Activated naive CD8-positive, alpha-beta T cell (primary cell): Measurements from ENCODE around the gene AIG1.

ENCODE experiments used
- H3K27ac Mint-ChIP-seq: one replicate; pipeline ENCODE4 v1.8.0; 2021; ENCODE audit warnings: mixed read lengths
- H3K27me3 Mint-ChIP-seq: one replicate; pipeline ENCODE4 v1.8.0; 2021; ENCODE audit warnings: mixed read lengths
- H3K36me3 Mint-ChIP-seq: one replicate; pipeline ENCODE4 v1.8.0; 2021; ENCODE audit warnings: mixed read lengths
- H3K4me1 Mint-ChIP-seq: one replicate; pipeline ENCODE4 v1.8.0; 2021; ENCODE audit warnings: low read depth, mixed read lengths
- H3K4me3 Mint-ChIP-seq: one replicate; pipeline ENCODE4 v1.8.0; 2021; ENCODE audit warnings: mild to moderate bottlenecking, mixed read lengths
- H3K9me3 Mint-ChIP-seq: one replicate; pipeline ENCODE4 v1.8.0; 2021; ENCODE audit warnings: low read depth, mixed read lengths

AIG1 gene

DNA sequence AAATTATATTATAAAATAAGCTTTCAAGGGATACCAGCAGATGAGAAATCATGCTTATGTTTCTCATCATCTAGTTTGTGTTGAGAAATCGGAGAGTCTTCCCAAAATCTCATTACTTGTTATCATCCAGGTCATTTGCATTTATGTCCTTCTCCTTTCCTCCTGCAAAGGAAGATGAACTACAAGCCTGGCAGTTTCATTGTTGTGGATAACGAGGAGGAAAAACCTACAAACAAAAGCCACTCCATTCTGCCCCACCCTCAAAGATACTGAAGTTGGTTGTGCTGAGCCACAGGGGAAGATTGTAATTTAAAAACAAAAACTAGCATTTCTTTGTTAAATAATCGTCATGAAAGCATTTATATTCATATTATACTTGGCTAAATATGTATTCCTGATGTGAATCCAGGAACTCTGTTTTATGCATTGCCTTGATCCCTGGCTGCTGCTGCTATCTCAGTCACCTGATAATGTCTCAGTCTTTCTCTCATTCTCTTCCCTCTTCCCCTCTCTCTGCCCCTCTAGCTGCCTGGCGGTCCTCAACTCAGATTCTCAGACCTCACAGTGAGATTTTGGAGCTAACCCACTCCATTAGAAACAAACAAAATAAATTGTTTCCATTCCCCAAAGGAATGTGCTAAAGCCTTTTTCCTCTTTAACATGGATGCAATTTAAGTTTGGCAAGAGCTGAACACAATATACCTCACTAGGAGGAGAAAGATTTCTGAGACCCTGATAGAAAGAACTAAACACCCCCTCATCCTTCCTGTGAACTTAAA, 204.5 kb downstream of the AIG1 start:
- H3K9me3 Mint-ChIP-seq, result no peaks in the 10 kb centered on the region
- no peaks in the 10 kb centered on the region for H3K4me1 Mint-ChIP-seq
- peaks cover 3% of the 10 kb centered on the region for H3K36me3 Mint-ChIP-seq
- H3K27me3 Mint-ChIP-seq, result no peaks in the 10 kb centered on the region
- H3K27ac Mint-ChIP-seq, result no peak overlapping the region
- no peak overlapping the region for H3K4me3 Mint-ChIP-seq

DNA sequence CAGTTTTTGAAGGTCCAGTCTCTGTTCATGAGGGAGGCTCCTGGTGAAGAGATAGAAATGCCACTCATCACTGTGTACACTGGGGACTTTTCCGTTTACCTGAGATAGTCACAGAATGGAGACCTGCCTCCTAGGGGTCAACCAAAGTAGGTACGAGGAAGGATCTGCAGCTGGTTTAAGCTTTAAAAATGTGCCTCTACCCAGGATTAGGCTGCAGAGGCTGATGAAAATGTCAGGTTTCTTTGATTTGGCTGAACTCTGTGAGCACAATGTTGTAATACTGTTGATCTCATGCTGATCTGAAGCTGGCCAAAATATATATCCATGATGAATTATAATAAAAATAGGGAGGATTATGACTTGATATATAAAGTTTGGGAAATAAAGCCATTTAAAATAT, 207.1 kb downstream of the AIG1 start:
- Mint-ChIP-seq H3K4me1 (no peaks in the 10 kb centered on the region), H3K27me3 (no peaks in the 10 kb centered on the region), H3K9me3 (peaks cover 4% of the 10 kb centered on the region), H3K36me3 (peaks cover 6% of the 10 kb centered on the region), H3K27ac (no peak overlapping the region), H3K4me3 (no peak overlapping the region)

DNA sequence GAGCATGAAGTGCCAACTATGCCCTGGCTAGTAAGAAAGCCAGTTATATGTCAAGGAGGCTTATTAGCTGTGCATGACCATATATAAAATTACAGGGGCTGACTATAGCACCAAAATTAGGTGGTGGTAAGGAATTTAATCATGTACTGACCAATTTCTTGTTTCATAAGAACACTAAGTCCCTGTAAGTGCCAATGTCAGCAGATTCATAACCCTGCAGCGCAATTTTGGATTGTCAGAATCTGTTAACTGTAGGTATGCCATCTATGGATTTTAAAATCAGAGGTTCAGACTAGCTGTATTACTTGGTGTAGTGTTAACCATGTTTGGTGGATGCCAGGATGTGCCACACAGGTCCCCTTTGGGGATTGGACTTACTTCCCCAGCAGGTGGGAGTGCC, 207.8 kb downstream of the AIG1 start:
- Mint-ChIP-seq H3K36me3 (peaks cover 6% of the 10 kb centered on the region), H3K27ac (no peak overlapping the region), H3K9me3 (peaks cover 4% of the 10 kb centered on the region), H3K27me3 (no peaks in the 10 kb centered on the region), H3K4me1 (no peaks in the 10 kb centered on the region), H3K4me3 (no peak overlapping the region)

DNA sequence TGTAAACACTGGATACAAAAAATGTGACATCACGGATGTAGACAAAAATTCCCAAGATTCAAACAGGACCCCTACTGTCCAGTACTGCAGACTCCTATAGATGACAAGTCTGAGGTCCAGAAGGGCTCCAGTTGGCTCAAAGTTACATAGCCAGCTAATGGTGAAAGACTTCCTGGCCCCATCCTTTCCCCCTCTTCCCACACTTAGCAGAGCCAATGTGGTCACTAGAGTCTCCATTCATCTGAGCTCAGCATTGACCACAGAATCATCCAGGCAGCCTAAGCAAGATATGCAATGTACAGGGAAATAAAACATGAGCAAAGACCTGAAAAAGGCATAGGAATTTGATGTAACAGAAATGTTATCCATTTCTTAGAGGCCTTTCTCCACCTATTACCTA, 209.3 kb downstream of the AIG1 start:
- Mint-ChIP-seq H3K9me3 (peaks cover 4% of the 10 kb centered on the region), H3K4me1 (no peaks in the 10 kb centered on the region), H3K36me3 (peaks cover 10% of the 10 kb centered on the region), H3K4me3 (no peak overlapping the region), H3K27me3 (no peaks in the 10 kb centered on the region), H3K27ac (no peak overlapping the region)

DNA sequence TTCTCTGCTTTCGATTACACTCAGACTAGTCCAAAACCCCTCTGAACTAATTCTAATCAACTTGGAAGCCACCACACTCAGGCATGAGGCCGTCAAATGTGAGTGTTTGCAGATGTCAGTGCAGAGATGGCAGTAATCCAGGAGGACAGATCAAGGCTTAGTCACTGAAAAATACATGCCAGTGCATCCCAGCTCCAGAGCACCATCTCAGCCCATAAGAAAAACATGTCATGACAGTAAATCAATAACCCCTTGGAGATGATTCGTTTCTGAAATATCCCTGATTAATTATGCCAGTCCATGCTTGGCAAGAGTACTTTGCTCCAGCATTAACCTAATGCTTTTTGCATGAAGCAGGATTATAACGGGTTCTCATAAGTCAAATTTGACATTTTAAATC, 210.3 kb downstream of the AIG1 start:
- Mint-ChIP-seq H3K9me3 (peaks cover 4% of the 10 kb centered on the region), H3K27me3 (no peaks in the 10 kb centered on the region), H3K36me3 (peaks cover 7% of the 10 kb centered on the region), H3K27ac (no peak overlapping the region), H3K4me1 (no peaks in the 10 kb centered on the region), H3K4me3 (no peak overlapping the region)

DNA sequence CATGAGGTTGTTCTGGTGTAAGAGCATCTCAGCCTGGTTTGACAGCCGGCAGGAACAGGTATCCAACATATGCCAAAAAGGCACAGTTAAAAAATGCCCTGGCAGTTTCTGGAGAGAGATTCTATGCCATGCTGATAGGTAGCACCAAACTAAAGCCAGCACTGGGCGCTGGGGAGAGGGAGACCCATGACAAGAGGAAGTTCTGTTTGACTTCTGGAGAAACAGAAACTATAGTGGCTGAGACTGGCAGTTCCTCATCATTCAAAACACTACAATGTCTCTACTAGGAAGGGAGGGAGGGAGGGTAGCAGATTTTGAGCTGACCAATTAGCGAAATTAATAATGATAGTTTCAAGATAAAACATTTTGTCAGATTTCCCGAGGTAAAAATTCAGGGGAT, 215.7 kb downstream of the AIG1 start:
- no peaks in the 10 kb centered on the region for H3K27me3 Mint-ChIP-seq
- no peaks in the 10 kb centered on the region for H3K4me1 Mint-ChIP-seq
- peaks cover 4% of the 10 kb centered on the region for H3K9me3 Mint-ChIP-seq
- H3K4me3 Mint-ChIP-seq, result no peak overlapping the region
- H3K36me3 Mint-ChIP-seq, result peaks cover 7% of the 10 kb centered on the region
- H3K27ac Mint-ChIP-seq, result no peak overlapping the region

DNA sequence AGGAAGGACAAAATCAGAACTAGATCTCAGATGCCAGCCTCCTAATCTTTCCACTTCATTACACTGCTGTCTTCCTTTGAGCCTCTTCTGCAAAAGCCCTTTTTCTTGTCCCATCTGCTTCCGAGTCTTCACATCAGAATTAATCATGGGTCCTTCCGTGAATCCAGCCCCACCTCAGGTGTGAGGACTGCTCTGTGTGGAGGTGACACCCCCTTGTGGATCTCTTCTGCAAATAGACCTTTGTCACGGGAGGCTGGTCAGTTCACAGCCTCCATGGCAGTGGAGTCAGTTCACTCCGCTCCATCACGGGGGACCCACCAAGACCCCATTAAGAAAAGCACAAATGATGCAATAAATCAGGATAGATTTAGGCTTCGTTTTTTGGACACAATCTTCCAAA, 218.7 kb downstream of the AIG1 start:
- no peaks in the 10 kb centered on the region for H3K4me1 Mint-ChIP-seq
- no peak overlapping the region for H3K27ac Mint-ChIP-seq
- no peaks in the 10 kb centered on the region for H3K27me3 Mint-ChIP-seq
- H3K4me3 Mint-ChIP-seq, result no peak overlapping the region
- no peaks in the 10 kb centered on the region for H3K9me3 Mint-ChIP-seq
- no peaks in the 10 kb centered on the region for H3K36me3 Mint-ChIP-seq

DNA sequence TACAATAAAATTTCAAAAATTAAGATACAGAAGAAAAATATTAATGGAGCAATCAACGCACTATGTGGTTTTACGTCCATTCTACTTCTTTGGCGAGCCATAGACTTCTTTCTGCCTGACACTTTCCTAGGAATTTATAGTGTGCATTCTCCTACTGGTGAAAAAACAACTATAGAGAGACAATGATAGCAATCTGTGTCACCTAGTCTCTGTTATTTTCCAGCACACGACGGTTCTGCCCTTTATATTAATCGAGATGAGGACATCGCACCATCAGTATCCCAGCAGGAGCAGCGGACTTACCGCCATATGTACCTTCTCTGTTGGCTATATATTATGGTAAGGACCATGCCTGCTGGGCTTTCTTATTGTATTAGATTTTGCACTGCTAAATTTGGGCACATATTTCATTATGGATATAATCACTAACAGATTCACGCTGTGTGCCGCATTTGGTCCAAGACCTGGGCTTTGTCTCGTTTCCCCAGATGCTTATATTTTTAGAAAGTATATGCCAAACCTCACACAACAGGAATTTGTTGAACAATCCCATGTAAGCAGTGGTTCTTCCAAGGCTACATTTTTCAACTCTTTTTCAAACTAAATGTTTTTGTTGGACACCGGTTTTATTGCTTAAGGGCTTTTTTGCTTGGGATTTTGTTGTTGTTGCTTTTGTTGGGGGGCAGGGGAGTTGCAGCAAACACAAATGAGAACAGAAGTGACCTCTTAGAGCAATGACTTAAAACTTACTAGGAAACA, 223.4 kb downstream of the AIG1 start:
- Mint-ChIP-seq H3K27me3 (no peaks in the 10 kb centered on the region), H3K27ac (no peak overlapping the region), H3K36me3 (peaks cover 7% of the 10 kb centered on the region), H3K4me1 (no peaks in the 10 kb centered on the region), H3K4me3 (no peak overlapping the region), H3K9me3 (no peaks in the 10 kb centered on the region)

DNA sequence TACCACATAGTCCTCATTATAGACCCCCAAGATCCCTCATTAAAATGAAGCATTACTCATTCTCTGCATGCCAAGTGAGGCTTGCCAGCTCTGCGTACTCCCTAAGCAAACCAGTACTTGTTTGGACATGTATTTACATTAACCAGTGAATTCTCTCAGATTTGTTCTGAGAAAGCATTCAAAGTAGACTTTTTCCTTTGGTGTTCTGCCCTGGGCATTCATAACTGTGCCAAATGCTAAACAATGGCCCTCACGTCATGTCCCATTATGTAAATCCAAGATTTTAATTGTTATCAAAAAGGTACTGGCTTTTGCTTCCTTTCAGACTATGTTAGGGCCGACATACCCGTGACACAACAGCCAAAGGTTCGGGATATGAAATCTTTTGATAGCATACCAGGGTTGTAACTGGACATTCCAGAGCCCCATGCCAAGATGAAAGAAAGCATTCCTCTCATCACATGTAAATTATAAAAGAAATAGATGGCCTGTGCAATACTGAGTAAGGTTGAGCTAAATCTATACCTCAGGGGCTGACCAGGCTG, 225.6 kb downstream of the AIG1 start:
- Mint-ChIP-seq H3K4me3 (no peak overlapping the region), H3K9me3 (no peaks in the 10 kb centered on the region), H3K27ac (no peak overlapping the region), H3K27me3 (no peaks in the 10 kb centered on the region), H3K36me3 (peaks cover 9% of the 10 kb centered on the region), H3K4me1 (no peaks in the 10 kb centered on the region)

DNA sequence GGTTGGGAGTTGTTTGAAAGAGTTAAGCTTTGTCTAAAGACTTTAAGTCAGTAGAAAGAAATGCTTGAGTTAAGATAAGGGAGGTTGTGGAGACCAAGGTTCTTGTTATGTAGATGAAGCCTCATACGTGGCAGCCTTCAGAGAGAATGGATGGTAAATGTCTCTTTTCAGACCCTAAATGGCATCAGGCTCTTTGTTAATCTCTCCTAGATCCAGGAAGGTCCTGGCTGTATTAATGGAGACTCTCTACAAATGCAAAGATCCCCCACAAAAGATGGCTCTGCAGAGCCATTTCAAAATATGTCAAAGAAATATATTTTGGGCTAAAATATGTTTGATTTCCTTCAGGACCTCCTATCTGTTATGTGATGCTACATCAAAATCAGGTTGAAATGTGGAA, 228.2 kb downstream of the AIG1 start:
- peaks cover 9% of the 10 kb centered on the region for H3K36me3 Mint-ChIP-seq
- H3K4me1 Mint-ChIP-seq, result no peaks in the 10 kb centered on the region
- no peaks in the 10 kb centered on the region for H3K27me3 Mint-ChIP-seq
- H3K27ac Mint-ChIP-seq, result no peak overlapping the region
- H3K4me3 Mint-ChIP-seq, result no peak overlapping the region
- H3K9me3 Mint-ChIP-seq, result no peaks in the 10 kb centered on the region

DNA sequence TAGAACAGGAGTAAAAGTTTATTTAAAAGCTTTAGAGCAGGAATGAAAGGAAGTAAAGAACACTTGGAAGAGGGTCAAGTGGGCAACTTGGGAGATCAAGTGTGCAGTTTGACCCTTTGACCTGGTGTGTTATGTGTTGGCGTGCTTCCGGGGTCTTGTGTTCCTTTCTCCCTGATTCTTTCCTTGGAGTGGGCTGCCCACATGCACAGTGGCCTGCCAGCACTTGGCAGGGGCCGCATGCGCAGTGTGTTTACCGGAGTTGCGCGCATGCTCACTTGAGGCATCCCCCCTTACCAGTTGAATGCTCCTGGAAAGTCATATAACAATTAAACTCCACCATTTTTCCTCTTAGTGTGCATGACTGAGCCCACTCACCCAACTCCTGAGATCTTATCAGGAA, 229.5 kb downstream of the AIG1 start:
- Mint-ChIP-seq H3K9me3 (no peaks in the 10 kb centered on the region), H3K4me1 (no peaks in the 10 kb centered on the region), H3K36me3 (peaks cover 7% of the 10 kb centered on the region), H3K4me3 (no peak overlapping the region), H3K27me3 (no peaks in the 10 kb centered on the region), H3K27ac (no peak overlapping the region)

DNA sequence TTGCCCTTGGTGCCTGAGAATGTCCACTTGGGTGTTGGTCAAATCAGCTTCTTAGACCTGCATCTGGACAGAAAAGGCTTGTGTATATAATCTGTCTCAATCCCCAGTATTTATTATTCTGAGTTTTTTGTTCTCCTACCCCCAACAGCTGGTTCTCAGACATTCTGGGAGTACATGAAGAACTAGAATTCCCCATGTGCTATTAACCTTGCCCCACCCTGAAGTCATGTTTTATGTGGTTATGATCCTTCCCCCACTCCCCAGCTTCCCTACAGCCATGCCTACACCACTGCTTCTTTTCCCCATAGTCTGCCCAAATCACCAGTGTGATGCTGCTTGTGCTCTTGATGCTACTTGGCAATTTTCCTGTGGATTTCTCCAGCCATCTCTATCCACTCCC, 232.8 kb downstream of the AIG1 start:
- Mint-ChIP-seq H3K27me3 (no peaks in the 10 kb centered on the region), H3K4me1 (no peaks in the 10 kb centered on the region), H3K9me3 (no peaks in the 10 kb centered on the region), H3K36me3 (peaks cover 4% of the 10 kb centered on the region), H3K4me3 (no peak overlapping the region), H3K27ac (no peak overlapping the region)

DNA sequence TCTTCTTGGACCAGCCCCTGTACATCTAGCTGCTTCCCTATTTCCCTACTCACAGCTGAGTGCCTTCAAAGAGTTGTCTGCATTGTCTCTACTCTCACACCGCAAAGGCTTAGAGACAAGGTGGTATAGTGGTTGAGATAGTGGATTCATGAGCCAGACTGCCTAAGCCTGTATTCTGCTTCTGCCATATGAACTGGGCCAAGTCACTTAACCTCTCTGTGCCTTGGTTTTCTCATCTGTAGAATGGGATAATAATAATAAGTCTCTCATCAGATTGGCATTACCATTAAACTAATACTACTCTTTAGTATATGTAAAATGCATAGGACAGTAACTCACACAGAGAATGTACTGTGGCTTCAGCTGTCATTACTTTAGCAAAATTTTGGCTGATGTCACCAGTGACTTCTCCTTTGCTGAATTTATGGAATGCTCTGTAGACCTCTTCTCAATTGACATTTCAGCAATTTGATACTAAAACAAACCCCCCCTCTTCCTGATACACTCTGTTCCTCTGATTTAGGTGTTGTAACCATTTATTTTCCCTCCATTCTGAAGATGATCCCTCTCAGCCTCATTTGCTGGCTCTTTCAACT, 233.7 kb downstream of the AIG1 start:
- H3K4me1 Mint-ChIP-seq, result no peaks in the 10 kb centered on the region
- H3K9me3 Mint-ChIP-seq, result no peaks in the 10 kb centered on the region
- H3K27me3 Mint-ChIP-seq, result no peaks in the 10 kb centered on the region
- H3K4me3 Mint-ChIP-seq, result no peak overlapping the region
- peaks cover 4% of the 10 kb centered on the region for H3K36me3 Mint-ChIP-seq
- no peak overlapping the region for H3K27ac Mint-ChIP-seq

DNA sequence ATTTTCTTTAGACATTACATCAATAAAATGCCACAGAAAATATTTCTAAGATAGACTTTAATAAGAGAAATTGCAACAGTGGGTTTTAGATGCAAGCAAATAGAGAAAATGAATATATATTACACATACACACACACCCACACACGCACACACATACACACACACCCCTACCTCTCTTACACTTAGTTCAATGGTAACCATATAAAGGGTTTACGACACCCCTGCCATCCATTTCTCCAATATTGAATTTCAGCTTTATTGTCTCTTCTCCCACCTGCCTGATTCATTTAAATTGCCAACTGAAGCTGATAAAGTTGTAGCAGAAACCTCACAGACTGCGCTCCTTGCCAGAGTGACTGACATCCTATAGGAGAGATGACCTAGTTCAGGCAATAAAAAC, 235.2 kb downstream of the AIG1 start:
- H3K27me3 Mint-ChIP-seq, result no peaks in the 10 kb centered on the region
- H3K4me3 Mint-ChIP-seq, result no peak overlapping the region
- H3K27ac Mint-ChIP-seq, result no peak overlapping the region
- H3K36me3 Mint-ChIP-seq, result peaks cover 2% of the 10 kb centered on the region
- no peaks in the 10 kb centered on the region for H3K9me3 Mint-ChIP-seq
- H3K4me1 Mint-ChIP-seq, result no peaks in the 10 kb centered on the region

DNA sequence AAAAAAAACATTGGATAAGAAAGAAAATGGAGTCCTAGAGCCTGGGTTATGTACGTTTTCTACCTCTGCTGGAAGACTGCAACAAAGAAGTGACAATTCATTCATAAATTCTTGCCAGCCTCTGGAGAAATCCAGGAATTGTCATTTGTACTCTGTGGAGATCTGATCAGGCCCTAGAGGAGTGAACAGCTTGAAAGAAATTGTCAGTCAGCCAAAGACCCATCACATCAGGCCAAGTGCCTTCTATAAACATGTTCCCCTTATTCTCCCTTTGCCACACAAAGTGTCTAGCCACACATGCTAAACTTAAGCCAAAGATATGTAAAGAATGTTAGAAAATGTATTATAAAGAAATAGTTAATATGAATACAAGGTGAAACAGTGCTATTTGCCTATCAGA, 237.4 kb downstream of the AIG1 start:
- Mint-ChIP-seq H3K27me3 (no peaks in the 10 kb centered on the region), H3K36me3 (peaks cover 2% of the 10 kb centered on the region), H3K27ac (no peak overlapping the region), H3K9me3 (no peaks in the 10 kb centered on the region), H3K4me1 (no peaks in the 10 kb centered on the region), H3K4me3 (no peak overlapping the region)
